Chondrocyte (in vitro differentiated cells): Measurements from ENCODE around the gene ZHX3. TPM values are rescaled to one million over a fixed set of nuclear protein-coding genes. Genes with fewer than 3 reads are reported as not detected.

Experiments used
- DNase-seq: peaks from one replicate; pipeline ENCODE4 v3.0.0; 2021; ENCODE audit warnings: mixed read lengths, low spot score
- H3K27ac Mint-ChIP-seq: one replicate; pipeline ENCODE4 v1.8.0; 2021; ENCODE audit warnings: mild to moderate bottlenecking, moderate library complexity, mixed read lengths; ENCODE audit not compliant: unreplicated experiment
- H3K27me3 Mint-ChIP-seq: 2 replicates; pipeline ENCODE4 v1.8.0; 2021; ENCODE audit warnings: low read depth, mixed read lengths
- H3K36me3 Mint-ChIP-seq: 2 replicates; pipeline ENCODE4 v1.8.0; 2021; ENCODE audit warnings: low read depth, mixed read lengths
- H3K4me1 Mint-ChIP-seq: 2 replicates; pipeline ENCODE4 v1.8.0; 2021; ENCODE audit warnings: low read depth, mild to moderate bottlenecking, mixed read lengths
- H3K4me3 Mint-ChIP-seq: one replicate; pipeline ENCODE4 v1.8.0; 2021; ENCODE audit warnings: mild to moderate bottlenecking, moderate library complexity, mixed read lengths; ENCODE audit not compliant: unreplicated experiment
- H3K9me3 Mint-ChIP-seq: 2 replicates; pipeline ENCODE4 v1.8.0; 2021; ENCODE audit warnings: low read depth, mixed read lengths
- CTCF ChIP-seq: fragments of 200-600 bp; sonication (generic); IDR thresholded peaks from 2 replicates; pipeline ENCODE4 v1.5.0; 2021; ENCODE audit warnings: antibody characterized with exemption, mild to moderate bottlenecking, moderate library complexity
- total RNA-seq: library from RNA; stranded (reverse); gene quantifications from 3 replicates; pipeline ENCODE4 v1.2.1, GENCODE V29; 2021

Gene ZHX3
- total RNA-seq, 1 donor from 2014 or later = 52.9 TPM

- Mint-ChIP-seq H3K36me3 (no peaks in the 10 kb centered on the region), H3K4me1 (peaks cover 36% of the 10 kb centered on the region), H3K9me3 (no peaks in the 10 kb centered on the region), H3K4me3 (no peak overlapping the region), H3K27ac (peak overlapping the region; percentile 85), H3K27me3 (no peaks in the 10 kb centered on the region)
- no peak for DNase-seq
- TF ChIP-seq CTCF = no peak
Observed at GRCh38 chr20:41308726-41309413, 8.7 kb downstream of the ZHX3 start.

- no peaks in the 10 kb centered on the region for H3K27me3 Mint-ChIP-seq
- no peaks in the 10 kb centered on the region for H3K36me3 Mint-ChIP-seq
- peak overlapping the region; percentile 85 for H3K27ac Mint-ChIP-seq
- H3K9me3 Mint-ChIP-seq = no peaks in the 10 kb centered on the region
- no peak for TF ChIP-seq CTCF
- H3K4me1 Mint-ChIP-seq = peaks cover 35% of the 10 kb centered on the region
- DNase-seq = no peak
- H3K4me3 Mint-ChIP-seq = no peak overlapping the region
Observed at GRCh38 chr20:41308290-41308711, 9.2 kb downstream of the ZHX3 start.

- TF ChIP-seq CTCF = no peak
- Mint-ChIP-seq H3K4me1 (peaks cover 35% of the 10 kb centered on the region), H3K4me3 (no peak overlapping the region), H3K27me3 (no peaks in the 10 kb centered on the region), H3K27ac (no peak overlapping the region), H3K36me3 (no peaks in the 10 kb centered on the region), H3K9me3 (no peaks in the 10 kb centered on the region)
- DNase-seq = no peak
Observed at GRCh38 chr20:41307021-41307420, 10.5 kb downstream of the ZHX3 start.

GRCh38 chr20:41306061-41306727 is 11.3 kb downstream of the ZHX3 start:
- Mint-ChIP-seq H3K36me3 (no peaks in the 10 kb centered on the region), H3K27ac (no peak overlapping the region), H3K4me3 (no peak overlapping the region), H3K27me3 (no peaks in the 10 kb centered on the region), H3K4me1 (peaks cover 28% of the 10 kb centered on the region), H3K9me3 (no peaks in the 10 kb centered on the region)
- no peak for DNase-seq
- no peak for TF ChIP-seq CTCF

- Mint-ChIP-seq H3K36me3 (no peaks in the 10 kb centered on the region), H3K9me3 (no peaks in the 10 kb centered on the region), H3K4me1 (peaks cover 18% of the 10 kb centered on the region), H3K27me3 (no peaks in the 10 kb centered on the region), H3K27ac (no peak overlapping the region), H3K4me3 (no peak overlapping the region)
- no peak for DNase-seq
- TF ChIP-seq CTCF = no peak
Observed at GRCh38 chr20:41304424-41305079, 13.0 kb downstream of the ZHX3 start.
